GM20000 (cell line): ENCODE data around the gene GAL.

ENCODE experiments used
- DNase-seq: peaks from one replicate; pipeline ENCODE4 v3.0.0; 2012; ENCODE audit warnings: low spot score
- CTCF ChIP-seq: IDR thresholded peaks from 2 replicates; pipeline ENCODE4 v1.5.1; 2012; ENCODE audit warnings: mild to moderate bottlenecking, control low read depth; ENCODE audit errors: extremely low read depth, missing control alignments

Gene GAL

GRCh38 chr11:68677432-68677831 lies 6.9 kb upstream of the GAL start:
- TF ChIP-seq CTCF, result no peak
- DNase-seq, result no peak

DNA sequence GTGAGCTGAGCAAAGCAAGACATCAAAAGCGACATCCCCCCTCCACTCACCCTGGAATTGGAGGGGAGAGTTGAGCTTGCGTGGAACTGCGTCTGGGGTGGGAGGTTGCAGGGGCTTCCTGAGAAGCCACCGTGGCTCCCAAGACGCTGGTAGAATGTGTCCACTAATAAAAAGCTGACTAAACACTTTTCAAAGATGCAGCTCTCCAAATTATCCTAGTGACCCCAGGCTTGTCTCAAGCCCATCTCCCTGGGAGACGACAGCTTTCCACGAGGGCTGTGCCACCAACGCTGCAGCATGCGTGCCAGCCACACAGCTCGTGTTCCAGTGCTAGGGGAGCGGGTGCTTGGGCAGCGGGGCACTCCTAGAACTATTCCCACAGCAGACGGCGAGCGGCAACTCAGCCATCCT lies 6.3 kb upstream of the GAL start:
- no peak for DNase-seq
- no peak for TF ChIP-seq CTCF

- TF ChIP-seq CTCF, result no peak
- no peak for DNase-seq
These were observed 3.7 kb upstream of the GAL start for GRCh38 chr11:68680541-68681231.

DNA sequence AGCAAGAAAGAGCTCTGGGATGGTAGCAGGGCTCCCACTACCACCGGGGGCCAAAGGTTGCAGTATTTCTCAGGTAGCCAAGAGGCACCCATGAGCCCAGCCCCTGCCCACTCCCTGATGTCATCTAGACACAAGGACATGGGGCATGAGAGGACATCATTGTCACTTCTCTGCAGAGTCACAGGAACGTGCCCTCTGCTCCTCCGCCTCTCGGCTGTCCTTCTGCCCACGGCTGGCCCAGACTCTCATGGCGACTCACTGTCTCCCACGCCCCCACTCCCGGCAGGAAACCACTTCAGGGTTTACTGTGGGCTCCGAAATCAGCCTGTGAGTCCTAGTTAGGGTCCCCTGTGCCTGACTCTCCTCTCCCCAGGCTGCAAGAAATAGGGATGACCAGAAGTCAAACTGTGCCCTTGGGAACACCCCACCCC lies 1.8 kb upstream of the GAL start:
- no peak for DNase-seq
- TF ChIP-seq CTCF, result no peak

DNA sequence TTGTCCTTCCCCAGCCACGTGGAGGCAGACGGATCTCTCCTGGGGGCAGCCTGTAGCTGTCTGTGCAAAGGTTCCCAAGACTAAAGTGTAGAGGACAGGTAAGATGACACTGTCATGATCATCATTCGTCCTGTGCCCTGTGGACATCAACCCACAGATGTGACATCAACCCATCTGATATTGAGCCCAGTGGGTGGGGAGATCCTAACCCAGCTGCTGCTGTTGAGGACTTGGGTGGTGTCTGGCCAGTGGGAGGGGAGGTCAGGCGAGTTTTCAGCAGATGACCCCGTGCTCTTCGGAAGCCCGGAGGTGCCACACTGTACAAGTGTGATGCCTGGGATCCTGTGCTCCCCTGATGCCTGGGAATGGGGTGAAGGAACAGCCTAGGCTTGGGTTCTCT lies 1.2 kb upstream of the GAL start:
- DNase-seq, result no peak
- TF ChIP-seq CTCF, result no peak

GRCh38 chr11:68683536-68684384 lies 584 bp upstream of the GAL start:
- no peak for TF ChIP-seq CTCF
- DNase-seq, result no peak

DNA sequence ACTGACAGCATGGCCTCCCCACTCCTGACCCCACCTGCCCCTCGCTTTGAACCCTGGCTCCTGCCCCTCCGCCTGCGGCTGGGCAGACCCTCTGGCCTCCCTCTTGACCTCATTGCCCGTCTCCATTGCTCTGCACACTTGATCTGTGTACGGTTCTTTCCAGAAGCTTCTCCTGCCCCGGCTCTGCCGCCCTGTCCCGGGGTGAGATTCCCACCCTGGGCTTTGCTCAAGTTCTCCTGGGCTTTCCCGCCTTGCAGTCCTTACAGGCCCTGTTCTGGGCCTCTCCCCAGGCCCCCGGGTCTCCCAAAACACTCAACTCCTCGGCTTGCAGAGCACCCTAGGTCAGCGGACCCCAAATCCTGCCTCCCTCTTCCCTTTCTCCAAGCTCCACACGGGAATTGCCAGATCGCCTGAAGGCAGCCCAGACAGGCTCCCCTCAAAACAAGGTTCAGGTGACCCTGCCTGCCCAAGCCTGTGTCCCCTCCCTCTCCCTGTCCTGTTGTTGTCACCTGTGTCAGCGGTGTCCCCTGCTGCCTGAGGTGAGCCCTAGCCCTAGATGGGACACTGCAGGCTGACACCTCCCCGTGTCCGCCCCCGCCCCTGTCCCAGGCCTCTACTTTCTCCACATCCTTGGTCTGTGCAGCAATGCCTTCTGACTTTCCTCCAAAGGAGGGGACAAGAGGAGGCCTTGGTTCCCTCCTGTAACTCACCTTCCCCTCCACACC lies 1.5 kb downstream of the GAL start:
- no peak for DNase-seq
- TF ChIP-seq CTCF, result no peak
